ENCODE data around the gene SIRPB2.

The SIRPB2 gene

DNA sequence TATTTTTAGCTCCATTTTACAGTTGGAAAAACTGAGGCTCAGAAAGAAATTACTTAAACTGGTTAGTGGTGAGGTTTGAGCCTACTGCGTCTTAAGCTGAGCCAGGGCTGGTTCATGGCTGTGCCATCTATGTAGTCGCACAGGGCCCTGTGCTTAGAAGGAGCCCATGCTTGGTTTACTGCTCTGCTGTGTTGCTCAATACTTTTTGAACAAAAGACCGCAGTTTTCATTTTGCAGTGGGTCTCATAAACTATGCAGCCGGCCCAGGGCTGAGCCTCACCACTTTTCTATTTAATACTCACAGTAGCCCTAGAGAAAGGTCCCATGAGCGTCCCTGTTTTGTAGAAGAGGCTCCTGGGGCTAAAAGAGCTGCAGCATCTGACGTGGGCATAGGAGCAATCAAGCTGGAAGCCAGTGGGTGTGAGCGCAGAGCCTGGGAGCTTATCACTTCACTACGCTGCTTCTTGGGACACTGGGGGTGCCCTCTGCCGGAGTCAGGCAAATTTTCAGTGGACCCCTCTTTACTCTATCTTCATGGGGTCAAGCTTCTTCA lies 501 bp downstream of the SIRPB2 start:
- H3K27me3 Mint-ChIP-seq (ENCODE audit: low read depth): peaks cover 56% of the 10 kb centered on the region
- no peak overlapping the region for H3K27ac Mint-ChIP-seq
- no peaks in the 10 kb centered on the region for H3K36me3 Mint-ChIP-seq (ENCODE audit: low read depth)
- no peak for DNase-seq (ENCODE audit: low spot score)
- H3K9me3 Mint-ChIP-seq: no peaks in the 10 kb centered on the region
- H3K4me1 Mint-ChIP-seq (ENCODE audit: low read depth): no peaks in the 10 kb centered on the region
- no peak overlapping the region for H3K4me3 Mint-ChIP-seq

DNA sequence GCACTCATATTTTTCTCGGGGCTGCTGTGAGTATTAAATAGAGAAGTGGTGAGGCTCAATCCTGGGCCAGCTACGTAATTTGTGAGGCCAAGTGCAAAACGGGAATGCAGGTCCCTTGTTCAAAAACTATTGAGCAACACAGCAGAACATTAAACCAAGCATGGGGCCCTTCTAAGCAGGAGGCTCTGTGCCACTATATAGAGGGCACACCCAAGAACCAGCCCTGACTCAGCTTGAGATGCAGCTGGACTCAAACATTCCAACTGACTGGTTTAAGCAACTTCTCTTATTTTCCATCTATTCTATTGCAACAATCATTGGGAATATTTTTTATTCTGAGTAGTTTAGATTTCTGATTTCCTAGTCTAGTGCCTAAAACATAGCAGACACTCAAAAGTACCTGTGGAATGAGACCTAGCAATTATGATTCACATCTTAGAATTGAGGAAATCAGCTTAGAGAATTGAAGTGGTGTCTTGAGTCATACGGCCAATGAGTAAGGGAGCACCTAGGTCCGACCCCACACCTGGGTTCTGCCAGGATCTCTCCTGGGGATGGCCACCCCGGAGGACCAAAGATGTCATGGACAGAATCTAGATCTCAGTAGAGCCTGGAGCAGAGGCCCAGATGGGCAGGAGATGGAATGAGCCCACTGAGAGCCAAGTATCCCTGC lies 1.3 kb downstream of the SIRPB2 start:
- Mint-ChIP-seq H3K27me3 (ENCODE audit: low read depth) (peaks cover 55% of the 10 kb centered on the region), H3K4me1 (ENCODE audit: low read depth) (no peaks in the 10 kb centered on the region), H3K4me3 (no peak overlapping the region), H3K9me3 (no peaks in the 10 kb centered on the region), H3K36me3 (ENCODE audit: low read depth) (no peaks in the 10 kb centered on the region), H3K27ac (no peak overlapping the region)
- DNase-seq (ENCODE audit: low spot score): no peak

DNA sequence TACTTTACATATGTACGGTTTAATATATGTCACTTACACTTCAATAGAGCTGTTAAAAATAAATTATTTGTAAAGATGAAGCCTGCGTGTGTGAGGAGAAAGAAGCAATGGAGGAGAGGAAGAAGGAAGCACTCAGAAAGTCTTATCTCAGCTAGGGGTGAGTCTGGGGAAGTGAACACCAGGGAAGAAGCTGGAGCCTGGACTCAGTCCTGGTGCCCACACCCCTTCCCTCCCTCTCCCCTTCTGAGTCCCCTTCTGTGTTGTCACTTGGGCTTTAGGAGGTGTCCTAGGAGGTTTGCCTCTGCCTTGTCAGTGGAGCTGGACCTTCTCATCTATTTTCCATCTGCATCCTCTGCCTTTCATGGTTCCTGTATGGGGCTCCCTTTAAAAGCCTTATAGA lies 1.9 kb downstream of the SIRPB2 start:
- Mint-ChIP-seq H3K36me3 (ENCODE audit: low read depth) (no peaks in the 10 kb centered on the region), H3K27ac (no peak overlapping the region), H3K27me3 (ENCODE audit: low read depth) (peaks cover 56% of the 10 kb centered on the region), H3K4me3 (no peak overlapping the region), H3K9me3 (no peaks in the 10 kb centered on the region), H3K4me1 (ENCODE audit: low read depth) (peaks cover 2% of the 10 kb centered on the region)
- DNase-seq (ENCODE audit: low spot score): no peak

DNA sequence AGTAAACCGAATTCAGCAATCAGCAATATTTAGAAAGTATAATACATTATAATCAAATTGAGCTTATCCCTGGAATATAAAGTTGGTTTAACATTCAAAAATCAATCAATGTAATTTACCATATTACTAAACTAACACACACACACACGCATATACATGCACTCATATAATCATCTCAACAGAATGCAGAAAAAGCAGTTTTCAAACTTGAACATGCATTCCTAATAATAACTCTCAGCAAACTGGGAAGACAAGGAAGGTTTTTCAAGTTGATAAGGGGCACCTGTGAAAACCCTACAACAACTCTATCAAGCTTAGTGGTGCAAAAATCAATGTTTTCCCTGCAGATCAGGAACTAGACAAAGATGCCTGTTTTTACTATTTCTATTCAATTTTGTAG lies 4.7 kb downstream of the SIRPB2 start:
- H3K4me1 Mint-ChIP-seq (ENCODE audit: low read depth): peaks cover 5% of the 10 kb centered on the region
- H3K27me3 Mint-ChIP-seq (ENCODE audit: low read depth): peaks cover 66% of the 10 kb centered on the region
- no peak for DNase-seq (ENCODE audit: low spot score)
- H3K9me3 Mint-ChIP-seq: no peaks in the 10 kb centered on the region
- H3K27ac Mint-ChIP-seq: no peak overlapping the region
- H3K4me3 Mint-ChIP-seq: no peak overlapping the region
- no peaks in the 10 kb centered on the region for H3K36me3 Mint-ChIP-seq (ENCODE audit: low read depth)

DNA sequence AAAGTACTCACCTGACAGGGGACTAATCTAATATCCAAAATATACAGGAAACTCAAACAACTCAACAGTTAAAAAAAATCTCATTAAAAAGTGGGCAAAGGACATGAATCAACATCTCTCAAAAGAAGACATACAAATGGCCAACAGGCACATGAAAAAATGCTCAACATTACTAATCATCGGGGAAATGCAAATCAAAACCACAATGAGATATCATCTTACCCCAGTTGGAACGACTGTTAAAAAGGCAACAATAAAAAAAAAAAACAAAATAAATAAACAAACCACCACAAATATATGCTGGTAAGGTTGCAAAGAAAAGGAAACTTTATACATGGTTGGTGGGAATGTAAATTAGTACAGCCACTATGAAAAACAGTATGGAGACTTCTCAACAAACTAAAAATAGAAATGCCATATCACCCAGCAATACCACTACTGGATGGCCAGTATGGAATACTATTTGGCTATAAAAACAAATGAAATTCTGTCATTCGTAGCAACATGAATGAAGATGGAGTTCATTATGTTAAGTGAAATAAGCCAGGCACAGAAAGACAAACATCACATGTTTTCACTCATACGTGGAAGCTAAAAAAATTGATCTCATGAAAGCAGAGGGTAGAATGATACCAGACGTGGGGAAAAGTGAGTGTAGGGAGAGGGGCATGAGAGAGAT lies 6.6 kb downstream of the SIRPB2 start:
- Mint-ChIP-seq H3K27ac (no peak overlapping the region), H3K4me1 (ENCODE audit: low read depth) (peaks cover 5% of the 10 kb centered on the region), H3K27me3 (ENCODE audit: low read depth) (peaks cover 55% of the 10 kb centered on the region), H3K36me3 (ENCODE audit: low read depth) (no peaks in the 10 kb centered on the region), H3K4me3 (no peak overlapping the region), H3K9me3 (no peaks in the 10 kb centered on the region)
- DNase-seq (ENCODE audit: low spot score): no peak

DNA sequence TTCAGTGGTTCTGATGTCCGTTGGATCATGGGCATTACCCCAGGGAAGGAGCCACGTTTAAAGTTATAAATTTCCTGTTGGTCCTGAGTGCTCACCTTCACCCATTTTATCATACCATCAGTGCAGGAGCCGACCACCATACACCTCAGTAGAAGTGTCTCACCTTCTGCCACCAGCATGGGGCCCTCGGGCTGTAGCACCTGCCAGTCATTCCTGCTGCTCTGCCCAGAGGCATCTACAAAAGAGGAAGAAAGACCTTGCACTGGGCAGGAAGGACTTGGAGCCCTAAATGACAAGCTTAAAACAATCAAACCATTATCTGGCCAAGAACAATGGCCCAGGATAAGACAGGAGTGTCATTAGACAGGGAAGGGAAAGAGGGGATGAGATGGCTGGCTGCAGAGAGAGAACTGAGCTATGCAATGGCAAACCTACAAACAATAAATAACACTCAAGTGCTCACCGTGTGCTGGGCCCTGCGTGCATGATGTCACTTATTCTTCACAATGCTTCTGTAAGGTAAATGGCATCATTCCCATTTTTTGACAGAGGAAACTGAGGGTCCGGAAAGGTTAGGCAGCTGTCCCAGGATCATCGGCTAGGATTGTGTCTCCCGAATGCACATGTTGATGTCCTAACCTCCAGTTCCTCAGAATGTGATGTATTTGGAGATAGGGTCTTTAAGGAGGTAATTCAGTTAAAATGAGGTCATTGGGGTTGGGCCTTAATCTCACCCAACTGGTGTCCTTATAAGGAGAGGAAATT lies 11.2 kb downstream of the SIRPB2 start:
- Mint-ChIP-seq H3K27me3 (ENCODE audit: low read depth) (peaks cover 31% of the 10 kb centered on the region), H3K4me3 (no peak overlapping the region), H3K27ac (no peak overlapping the region), H3K9me3 (no peaks in the 10 kb centered on the region), H3K4me1 (ENCODE audit: low read depth) (peaks cover 5% of the 10 kb centered on the region), H3K36me3 (ENCODE audit: low read depth) (no peaks in the 10 kb centered on the region)
- DNase-seq (ENCODE audit: low spot score): no peak

DNA sequence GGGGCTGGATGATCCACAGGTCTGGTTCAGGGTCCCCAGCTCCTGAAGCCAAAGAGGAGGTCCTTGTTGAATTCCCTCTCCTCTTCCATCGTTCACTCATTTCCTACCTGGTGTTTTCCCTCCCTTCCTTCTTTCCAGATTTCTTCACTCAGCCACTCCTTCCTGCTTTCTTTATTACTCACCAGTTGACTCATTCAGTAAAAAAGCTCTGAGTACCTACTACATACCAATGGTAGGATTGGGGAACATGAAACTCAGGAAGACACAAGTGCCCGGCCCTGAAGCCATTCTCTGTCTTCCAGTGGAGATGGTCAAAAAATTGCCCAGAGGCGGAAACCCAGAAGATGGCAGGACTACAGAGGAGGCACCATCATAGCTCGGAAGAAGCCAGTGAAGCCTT lies 12.7 kb downstream of the SIRPB2 start:
- H3K36me3 Mint-ChIP-seq (ENCODE audit: low read depth): no peaks in the 10 kb centered on the region
- H3K4me3 Mint-ChIP-seq: no peak overlapping the region
- no peak overlapping the region for H3K27ac Mint-ChIP-seq
- H3K4me1 Mint-ChIP-seq (ENCODE audit: low read depth): no peaks in the 10 kb centered on the region
- peaks cover 17% of the 10 kb centered on the region for H3K27me3 Mint-ChIP-seq (ENCODE audit: low read depth)
- DNase-seq (ENCODE audit: low spot score): no peak
- no peaks in the 10 kb centered on the region for H3K9me3 Mint-ChIP-seq

DNA sequence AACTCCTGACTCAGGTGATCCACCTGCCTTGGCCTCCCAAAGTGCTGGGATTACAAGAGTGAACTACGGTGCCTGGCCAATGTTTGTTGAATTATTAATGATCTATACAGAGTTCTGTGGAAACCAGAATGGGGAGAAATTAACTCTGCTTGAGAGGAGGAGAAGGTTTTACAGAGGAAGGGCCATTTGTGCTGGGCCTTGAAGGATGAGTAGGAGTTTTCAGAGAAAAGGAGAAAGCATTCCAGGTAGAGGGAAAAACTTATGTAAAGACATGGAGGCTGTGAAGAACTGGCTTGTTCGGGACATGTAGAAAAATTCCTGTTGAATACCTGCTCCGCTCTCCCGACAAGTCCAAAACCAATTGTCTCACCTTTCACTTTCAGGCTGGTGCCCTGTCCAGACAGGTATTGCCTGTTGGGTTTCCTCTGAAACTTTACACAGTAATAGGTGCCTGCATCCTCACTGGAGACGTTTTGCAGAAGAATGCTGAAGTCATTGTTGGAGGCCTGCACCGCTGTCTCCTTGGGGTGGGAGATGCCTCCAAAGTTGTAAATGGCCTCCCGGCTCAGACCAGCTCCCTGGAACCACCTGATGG lies 13.2 kb downstream of the SIRPB2 start:
- Mint-ChIP-seq H3K27me3 (ENCODE audit: low read depth) (peaks cover 14% of the 10 kb centered on the region), H3K36me3 (ENCODE audit: low read depth) (no peaks in the 10 kb centered on the region), H3K9me3 (no peaks in the 10 kb centered on the region), H3K4me3 (no peak overlapping the region), H3K4me1 (ENCODE audit: low read depth) (no peaks in the 10 kb centered on the region), H3K27ac (no peak overlapping the region)
- DNase-seq (ENCODE audit: low spot score): no peak

DNA sequence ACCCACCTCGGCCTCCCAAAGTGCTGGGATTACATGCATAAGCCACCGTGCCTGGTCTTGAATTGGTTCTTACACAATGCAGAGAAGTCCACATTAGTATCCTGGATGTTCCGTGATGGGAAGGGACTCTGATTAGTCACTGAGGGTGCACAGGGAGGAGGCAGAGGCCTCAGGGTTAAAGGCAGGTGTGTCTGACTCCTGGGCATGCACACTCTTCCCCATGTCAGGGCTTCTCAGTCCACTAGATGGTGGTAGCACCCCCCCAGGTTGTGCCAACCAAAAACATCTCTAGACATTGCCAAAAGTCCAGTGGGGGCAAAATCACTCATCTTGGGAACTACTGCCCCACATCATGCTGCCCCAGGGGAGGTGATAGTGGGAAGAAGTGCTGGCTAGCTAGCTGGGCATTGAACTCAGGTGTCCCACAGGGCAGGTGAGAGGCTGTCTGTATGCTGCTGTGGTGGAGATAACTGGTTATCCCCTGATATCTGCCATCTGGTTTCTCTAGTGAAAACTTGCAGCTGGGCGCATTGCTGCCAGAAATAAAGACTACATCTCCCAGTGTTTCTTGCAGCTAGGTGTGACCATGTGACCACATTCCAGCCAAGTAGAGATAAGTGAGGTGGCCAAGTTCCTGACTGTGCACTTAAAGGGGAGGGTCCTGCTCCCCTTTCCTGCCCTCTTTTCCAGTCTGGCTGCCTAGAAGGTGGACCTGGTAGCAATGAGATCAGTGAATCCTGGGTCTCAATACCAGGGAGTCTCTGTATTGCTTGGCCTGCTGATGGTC lies 16.2 kb downstream of the SIRPB2 start:
- DNase-seq (ENCODE audit: low spot score): no peak
- no peaks in the 10 kb centered on the region for H3K9me3 Mint-ChIP-seq
- H3K4me3 Mint-ChIP-seq: no peak overlapping the region
- no peaks in the 10 kb centered on the region for H3K36me3 Mint-ChIP-seq (ENCODE audit: low read depth)
- H3K27me3 Mint-ChIP-seq (ENCODE audit: low read depth): peaks cover 3% of the 10 kb centered on the region
- no peak overlapping the region for H3K27ac Mint-ChIP-seq
- no peaks in the 10 kb centered on the region for H3K4me1 Mint-ChIP-seq (ENCODE audit: low read depth)

DNA sequence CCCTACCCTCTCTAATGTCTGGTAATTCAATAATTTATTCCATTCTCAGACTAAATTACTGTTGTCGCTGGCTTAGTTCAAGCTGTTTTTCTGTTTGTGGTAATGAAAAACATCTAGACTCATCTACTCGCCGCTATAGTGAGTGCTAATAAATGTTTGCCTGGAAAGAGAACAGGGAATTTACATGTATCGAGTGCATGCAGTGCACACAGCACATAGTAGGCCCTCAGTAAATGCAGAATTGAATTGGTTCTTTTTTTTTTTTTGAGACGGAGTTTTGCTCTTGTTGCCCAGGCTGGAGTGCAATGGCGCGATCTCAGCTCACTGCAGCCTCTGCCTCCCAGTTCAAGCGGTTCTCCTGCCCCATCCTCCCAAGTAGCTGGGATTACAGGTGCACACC lies 16.9 kb downstream of the SIRPB2 start:
- no peaks in the 10 kb centered on the region for H3K36me3 Mint-ChIP-seq (ENCODE audit: low read depth)
- no peaks in the 10 kb centered on the region for H3K4me1 Mint-ChIP-seq (ENCODE audit: low read depth)
- no peak overlapping the region for H3K27ac Mint-ChIP-seq
- no peak for DNase-seq (ENCODE audit: low spot score)
- H3K27me3 Mint-ChIP-seq (ENCODE audit: low read depth): peaks cover 3% of the 10 kb centered on the region
- H3K4me3 Mint-ChIP-seq: no peak overlapping the region
- H3K9me3 Mint-ChIP-seq: no peaks in the 10 kb centered on the region

DNA sequence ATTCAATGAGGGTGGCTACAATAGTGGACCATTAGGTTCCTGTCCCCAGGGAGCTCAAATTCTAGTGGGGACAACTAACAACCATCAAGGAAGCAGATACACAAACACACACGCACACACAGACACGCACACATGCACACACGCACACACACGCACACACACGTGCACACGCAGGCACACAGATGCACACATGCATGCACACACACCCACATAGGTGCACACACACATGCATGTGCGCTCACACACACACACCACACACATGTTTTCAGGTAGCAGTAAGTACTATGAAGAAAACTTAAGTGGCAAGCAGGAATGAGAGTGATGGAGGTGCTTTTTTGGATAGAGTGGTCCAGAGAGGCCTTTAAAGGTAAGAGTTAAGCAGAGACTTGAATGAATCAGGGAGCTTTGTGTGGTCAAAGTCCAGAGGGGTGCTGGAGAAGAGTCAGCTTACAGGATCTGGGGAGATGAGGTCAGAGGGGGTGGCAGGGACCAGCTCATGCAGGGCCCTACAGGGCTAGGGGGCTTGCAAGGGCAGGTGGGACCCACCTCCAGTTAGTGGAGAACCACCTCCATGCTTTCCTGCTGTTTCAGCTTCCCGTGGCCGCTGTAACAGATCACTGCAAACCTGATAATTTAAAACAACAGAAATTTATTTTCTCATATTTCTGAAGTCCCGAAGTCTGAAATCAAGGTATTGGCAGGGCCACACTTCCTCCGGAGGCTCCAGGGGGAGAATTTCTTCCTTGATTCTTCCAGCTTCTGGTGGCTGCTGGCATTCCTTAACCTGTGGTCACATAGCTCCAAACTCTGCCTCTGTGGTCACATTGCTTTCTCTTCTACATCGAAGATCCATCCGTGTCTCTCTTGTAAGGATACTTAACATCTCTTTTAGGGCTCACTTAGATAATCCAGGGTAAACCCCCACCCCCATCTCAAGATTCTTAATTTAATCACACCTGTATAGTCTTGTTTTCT lies 17.7 kb downstream of the SIRPB2 start:
- H3K9me3 Mint-ChIP-seq: no peaks in the 10 kb centered on the region
- H3K36me3 Mint-ChIP-seq (ENCODE audit: low read depth): no peaks in the 10 kb centered on the region
- no peak overlapping the region for H3K27ac Mint-ChIP-seq
- no peaks in the 10 kb centered on the region for H3K4me1 Mint-ChIP-seq (ENCODE audit: low read depth)
- H3K27me3 Mint-ChIP-seq (ENCODE audit: low read depth): peaks cover 4% of the 10 kb centered on the region
- no peak overlapping the region for H3K4me3 Mint-ChIP-seq
- DNase-seq (ENCODE audit: low spot score): no peak

DNA sequence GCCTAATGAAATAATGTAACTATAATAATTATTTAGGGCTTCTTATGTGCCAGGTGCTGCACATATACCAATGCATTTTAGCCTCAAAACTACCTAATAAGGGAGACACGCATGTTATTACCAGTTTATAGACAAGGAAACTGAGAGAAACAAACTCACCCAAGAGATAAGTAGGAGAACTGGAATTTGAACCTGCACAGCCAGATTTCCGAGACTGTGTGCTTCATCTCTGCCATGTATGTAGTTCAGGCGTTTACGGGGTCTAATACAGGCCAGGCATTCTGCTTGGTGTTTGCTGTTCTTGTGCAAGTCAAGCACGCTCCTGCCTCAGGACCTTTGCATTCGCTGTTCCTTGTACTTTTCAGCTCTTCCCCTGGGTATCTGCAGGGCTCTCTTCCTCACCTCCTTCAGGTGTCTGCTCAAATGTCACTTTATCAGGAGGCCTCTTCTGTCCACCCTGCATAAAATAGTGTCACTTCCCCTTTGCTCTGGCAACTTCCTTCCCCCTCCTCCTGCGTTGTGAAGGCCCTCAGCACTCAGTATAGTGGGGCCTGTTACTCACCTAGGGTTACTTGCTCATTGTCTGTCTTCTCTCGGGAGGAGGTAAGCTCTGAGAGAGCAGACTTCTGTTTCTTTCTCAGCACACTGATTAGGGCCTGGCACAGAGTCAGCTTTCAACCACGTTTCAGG lies 18.5 kb downstream of the SIRPB2 start:
- Mint-ChIP-seq H3K36me3 (ENCODE audit: low read depth) (no peaks in the 10 kb centered on the region), H3K27me3 (ENCODE audit: low read depth) (peaks cover 11% of the 10 kb centered on the region), H3K4me3 (no peak overlapping the region), H3K4me1 (ENCODE audit: low read depth) (peaks cover 5% of the 10 kb centered on the region), H3K27ac (no peak overlapping the region), H3K9me3 (no peaks in the 10 kb centered on the region)
- DNase-seq (ENCODE audit: low spot score): no peak

All from T-helper 2 cell treated with Interferon-gamma antibody and Interleukin-4, amounts not matched to agents 5 μg/mL and 100 μg/mL, for 36 hours (primary cell).